ENCODE measurements around the gene VSX1. TPM values are rescaled to one million over a fixed set of nuclear protein-coding genes. Genes with fewer than 3 reads are reported as not detected.

Gene VSX1
- total and polyA plus RNA-seq, 2 of the 4 experiments (the other 2 are of a cell fraction), result not detected

GRCh38 chr20:25076201-25076600 is 5.7 kb downstream of the VSX1 start (continued):
- TF ChIP-seq ELK1 (IDR thresholded peaks at IDR 0.05; ENCODE audit: borderline replicate concordance, low read depth, low read length), result no peak

- Histone ChIP-seq H4K91ac (ENCODE audit: insufficient read depth, low read depth, low read length) (no peak overlapping the region), H3K36me3 (ENCODE audit: control insufficient read depth, insufficient read depth, low read length) (no peaks in the 10 kb centered on the region), H3K79me1 (ENCODE audit: low read depth in 1 of 2, low read length in 2 of 2) (no peaks in the 10 kb centered on the region), H2AFZ (replicated peaks; ENCODE audit: low read length, poor library complexity) (no peak overlapping the region), H2BK5ac (ENCODE audit: low read depth, low read length, poor library complexity, severe bottlenecking) (no peak overlapping the region), H2BK15ac (ENCODE audit: low read depth, low read length) (no peak overlapping the region), H3K9me3 (ENCODE audit: control insufficient read depth, insufficient read depth, low read length) (no peaks in the 10 kb centered on the region), H3K14ac (replicated peaks; ENCODE audit: low read depth, low read length) (no peak overlapping the region), H4K5ac (ENCODE audit: low read depth, low read length) (no peak overlapping the region), H3K56ac (ENCODE audit: extremely low read depth, insufficient read depth, low read length) (no peak overlapping the region), H2AK5ac (ENCODE audit: low read depth, low read length) (no peak overlapping the region), H3K27me3 (ENCODE audit: control insufficient read depth, insufficient read depth, low read length) (peaks cover 67% of the 10 kb centered on the region), H3K4me3 (ENCODE audit: insufficient read depth, low read depth, low read length) (no peak overlapping the region), H3K4me1 (ENCODE audit: control insufficient read depth, insufficient read depth, low read length) (no peaks in the 10 kb centered on the region), H2BK120ac (ENCODE audit: low read depth, low read length) (no peak overlapping the region), H3K27ac (ENCODE audit: insufficient read depth, low read length) (no peak overlapping the region), H2BK20ac (ENCODE audit: low read depth, low read length) (no peak overlapping the region), H3K18ac (ENCODE audit: low read depth, low read length) (no peak overlapping the region), H3K4me2 (ENCODE audit: low read depth, low read length) (no peak overlapping the region), H3K23ac (ENCODE audit: low read depth, low read length) (no peak overlapping the region), H3K9me1 (ENCODE audit: insufficient read depth, low read length) (no peaks in the 10 kb centered on the region), H4K20me1 (ENCODE audit: insufficient read depth, low read length) (no peaks in the 10 kb centered on the region), H4K8ac (ENCODE audit: low read depth in 2 of 2, low read length in 2 of 2) (no peak overlapping the region), H2AK9ac (replicated peaks; ENCODE audit: low read depth, low read length, poor library complexity) (no peak overlapping the region), H3K4ac (ENCODE audit: low read depth, low read length) (no peak overlapping the region), H3K9ac (ENCODE audit: low read depth, low read length) (no peak overlapping the region)
- no peak for DNase-seq
- TF ChIP-seq POLR2A (IDR thresholded peaks at IDR 0.05; ENCODE audit: low read depth, low read length) (no peak), RFX5 (IDR thresholded peaks at IDR 0.05; ENCODE audit: low read depth, low read length) (no peak), CTCF (conservative IDR thresholded peaks at IDR 0.05; ENCODE audit: low read depth, low read length) (no peak), ELK1 (IDR thresholded peaks at IDR 0.05; ENCODE audit: borderline replicate concordance, low read depth, low read length) (no peak), BHLHE40 (IDR thresholded peaks at IDR 0.05; ENCODE audit: low read depth, low read length) (no peak)
- intact Hi-C loops (cut with micrococcal nuclease) (no loop called here), in situ Hi-C loops (cut with MboI; ENCODE audit: low sequenced_read_pairs) (loop anchor here (10.0 kb wide), 1 partner anchor 101 kb away; no protein-coding TSS in a partner anchor), dilution Hi-C loops (cut with HindIII; ENCODE audit: low sequenced_read_pairs, unreplicated experiment) (no loop called here)
- ChIA-PET CTCF (no interaction called here), POLR2A (ENCODE audit: unreplicated experiment) (no interaction called here)
- BruUV-seq (replicated peaks), result no TSS peak
- whole genome bisulfite sequencing, 2 experiments (ENCODE audit: extremely low coverage in 2 of 2, insufficient read length in 1 of 2), result 63% methylated on average over 4 of the region's 9 CpGs; no CpG with 5 or more reads in 1 of the 2 experiments
- no peak for ATAC-seq (ENCODE audit: low read depth)
Measured at GRCh38 chr20:25073544-25073943, 8.4 kb downstream of the VSX1 start.

Measured in IMR-90 (cell line).